ENCODE results near the gene EFHD1.
"Not testable (repeated sequence)": the region's sequence is repeated elsewhere in the genome, so short reads cannot be mapped to it uniquely, and the experiment has no call there.

EFHD1 gene

DNA sequence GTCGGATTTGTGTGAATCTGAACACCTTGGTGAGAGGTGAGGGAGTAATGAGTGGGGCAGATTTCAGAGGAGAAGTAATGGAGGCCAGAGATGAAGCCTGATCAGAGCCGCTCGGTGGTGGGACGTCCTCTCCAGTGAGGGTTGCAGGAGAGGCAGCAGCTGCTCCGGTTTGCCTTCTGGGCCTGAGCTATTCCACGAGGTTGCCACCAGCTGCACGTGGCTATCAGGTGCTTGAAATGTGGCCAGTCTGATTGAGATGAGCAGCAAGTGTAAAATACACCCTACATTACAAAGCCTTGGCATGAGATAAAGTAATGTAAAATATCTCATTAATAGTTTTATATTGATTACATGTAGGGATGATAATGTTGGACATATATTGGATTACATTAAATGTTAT lies 10.8 kb upstream of the EFHD1 start:
- DNase-seq: no peak

GRCh38 chr2:232623768-232624765 lies 9.3 kb upstream of the EFHD1 start:
- no peak for DNase-seq

DNA sequence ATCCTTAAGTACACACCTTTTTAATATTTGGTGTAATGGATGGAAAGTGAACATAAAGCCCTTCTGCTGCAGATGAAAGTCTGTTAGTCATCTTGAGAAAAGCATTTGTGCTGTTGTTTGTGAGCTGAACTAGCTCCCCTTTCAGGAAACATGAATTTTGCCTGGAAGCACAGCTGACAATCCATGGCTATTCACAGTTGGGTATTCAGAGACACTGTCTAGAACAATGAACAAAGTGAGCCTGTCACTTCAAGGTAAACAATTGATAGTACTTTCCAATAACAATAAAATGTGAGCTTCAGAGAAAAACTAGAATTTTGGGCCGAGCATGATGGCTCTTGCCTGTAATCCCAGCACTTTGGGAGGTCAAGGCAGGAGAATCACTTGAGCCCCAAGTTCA lies 6.8 kb upstream of the EFHD1 start:
- no peak for DNase-seq

DNA sequence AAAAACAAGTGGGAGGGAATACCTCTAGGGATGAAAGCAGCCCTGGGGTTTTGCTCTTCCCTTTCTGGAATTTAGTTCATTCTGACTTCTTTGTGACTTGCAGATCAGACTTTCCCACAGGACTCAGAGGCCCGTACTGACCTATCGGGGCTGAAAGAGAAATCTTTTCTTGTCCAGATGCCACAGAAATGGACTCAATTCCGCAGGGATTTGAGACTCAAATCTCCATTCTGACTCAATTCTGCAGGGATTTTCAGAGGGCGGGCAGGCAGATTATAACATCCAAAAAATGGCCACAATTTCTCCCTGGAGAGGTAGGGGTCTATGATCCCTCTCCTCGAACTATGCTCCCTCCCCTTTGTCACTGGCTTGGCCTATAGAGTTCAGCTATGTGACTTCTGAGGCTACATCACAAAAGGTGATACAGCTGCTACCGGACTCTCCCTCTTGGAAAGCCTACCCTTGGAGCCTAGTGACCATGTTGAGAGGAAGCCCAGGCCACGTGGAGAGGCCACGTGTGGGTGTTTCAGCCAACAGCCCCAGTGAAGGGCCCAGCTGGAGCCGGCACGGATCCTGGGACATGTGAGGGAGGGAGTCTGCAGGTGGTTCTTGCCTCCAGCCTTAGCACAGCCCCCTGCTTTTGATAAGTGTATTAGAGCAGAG lies 4.8 kb upstream of the EFHD1 start:
- no peak for DNase-seq

DNA sequence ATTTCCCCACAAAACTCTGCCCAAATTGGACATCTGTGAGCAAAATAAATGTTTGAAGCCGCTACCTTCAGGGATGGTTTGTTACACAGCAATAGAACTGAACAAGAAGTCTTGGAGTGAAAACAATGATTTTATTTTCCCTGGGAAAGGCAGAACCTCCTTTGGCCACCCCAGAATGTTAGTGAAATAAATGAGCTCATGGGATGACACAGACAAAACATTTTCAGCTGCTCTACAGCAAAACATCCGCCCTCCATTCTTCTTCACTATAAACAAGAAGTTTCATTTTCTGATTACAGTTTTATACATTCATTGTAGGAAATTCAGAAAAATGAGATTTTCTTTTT lies 4.3 kb upstream of the EFHD1 start:
- no peak for DNase-seq

GRCh38 chr2:232632229-232632903 lies 1.0 kb upstream of the EFHD1 start:
- no peak for DNase-seq

DNA sequence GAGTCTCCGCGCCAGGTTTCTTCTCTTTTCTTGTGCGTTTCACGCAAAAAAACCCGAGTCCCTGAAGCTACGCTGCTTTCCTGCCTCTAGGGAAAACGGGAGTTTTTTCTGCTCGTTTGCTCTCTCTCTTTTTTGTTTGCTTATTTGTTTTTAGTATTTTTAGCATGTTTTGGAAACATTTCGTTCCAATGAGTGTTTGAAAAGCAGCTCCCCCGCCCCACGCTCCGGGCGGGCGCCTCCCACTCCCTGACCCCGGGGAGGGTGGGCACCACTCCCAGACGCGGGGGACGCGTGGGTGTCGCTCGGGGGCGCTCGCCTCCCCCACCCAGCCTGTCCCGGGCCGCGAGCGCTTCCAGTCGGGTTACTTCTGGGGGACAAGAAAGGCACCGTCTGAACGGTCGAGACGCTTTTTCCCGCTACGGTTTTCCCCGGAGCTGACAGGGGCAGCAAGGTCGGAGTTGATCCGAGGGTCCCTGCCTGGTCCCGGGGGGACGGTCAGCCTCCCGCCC lies 446 bp upstream of the EFHD1 start:
- DNase-seq: no peak

DNA sequence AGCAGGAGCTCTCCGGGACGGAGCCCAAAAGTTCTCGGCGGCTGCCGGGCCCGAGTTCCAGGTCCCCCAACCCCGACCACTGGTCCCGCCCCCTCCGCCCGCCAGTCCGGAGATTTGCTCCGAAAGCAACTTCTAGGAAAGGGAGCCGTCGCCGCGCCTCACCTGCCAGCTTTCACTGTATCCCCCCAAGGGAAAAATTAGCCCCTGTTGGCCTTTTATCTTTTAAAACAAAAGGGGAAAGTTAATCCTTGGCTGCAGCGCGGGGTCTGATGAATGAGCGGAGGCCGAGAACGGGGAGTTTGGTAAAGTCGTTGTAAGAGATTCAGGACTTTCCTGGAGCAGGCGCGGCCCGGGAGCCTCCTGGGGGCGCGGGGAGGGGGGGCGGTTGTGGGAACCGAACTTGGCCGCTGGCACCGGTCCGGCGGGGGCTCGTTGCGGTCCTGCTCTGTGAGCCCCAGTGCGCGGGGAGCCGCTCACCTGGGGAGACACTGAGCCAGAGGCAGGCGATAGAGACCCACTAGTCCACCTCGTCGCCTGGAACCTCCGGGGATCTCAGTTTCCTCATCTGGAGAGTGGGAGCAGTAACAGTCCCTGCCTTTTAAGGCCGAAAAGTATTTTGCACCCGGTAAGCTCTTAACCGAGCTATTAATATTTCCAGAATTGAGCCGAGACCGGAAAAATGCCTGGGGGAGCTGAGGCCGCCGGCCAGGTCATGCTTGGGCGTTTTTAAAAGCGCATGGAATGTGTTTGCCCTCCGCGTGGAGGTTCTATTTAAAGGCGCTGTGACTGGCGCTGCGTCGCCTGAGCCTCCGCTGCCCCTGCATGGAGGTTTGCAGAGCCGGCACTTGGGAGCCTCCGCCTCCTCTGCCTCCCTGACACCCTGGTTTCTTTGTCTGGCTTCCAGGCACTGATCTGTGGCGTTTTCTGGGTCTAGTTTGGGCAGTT lies 1.1 kb downstream of the EFHD1 start:
- no peak for DNase-seq

- DNase-seq: not testable (repeated sequence)
Observed at GRCh38 chr2:232635376-232635775, 2.0 kb downstream of the EFHD1 start.

GRCh38 chr2:232635820-232636219 lies 2.4 kb downstream of the EFHD1 start:
- DNase-seq: no peak

DNA sequence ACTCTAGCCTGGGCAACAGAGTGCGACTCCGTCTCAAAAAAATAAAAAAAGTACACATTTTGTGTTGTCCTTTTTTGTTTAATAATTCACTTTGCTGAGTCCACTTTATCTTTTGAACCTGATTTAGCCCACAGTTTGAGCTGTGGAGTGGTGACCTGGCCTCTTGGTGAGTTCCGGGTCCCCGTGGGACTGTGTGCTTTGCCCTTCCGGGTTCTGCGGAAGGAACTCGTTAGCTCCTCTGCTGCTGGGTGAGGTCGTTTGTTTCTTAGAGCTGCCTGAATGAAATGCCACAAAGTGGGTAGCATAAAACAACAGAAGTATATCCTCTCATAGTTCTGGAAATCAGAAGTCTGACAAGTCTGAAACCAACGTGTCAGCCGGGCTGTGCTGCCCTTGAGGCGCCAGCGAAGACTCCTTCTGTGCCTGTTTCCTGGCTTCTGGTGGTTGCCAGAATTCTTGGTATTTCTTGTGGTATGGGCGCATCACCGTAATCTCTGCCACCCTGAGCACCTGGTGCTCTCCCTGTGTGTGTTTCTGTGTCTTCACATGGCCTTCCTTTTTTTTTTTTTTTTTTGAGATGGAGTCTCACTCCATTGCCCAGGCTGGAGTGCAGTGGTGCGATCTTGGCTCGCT lies 3.5 kb downstream of the EFHD1 start:
- DNase-seq: no peak

GRCh38 chr2:232637866-232638583 lies 4.6 kb downstream of the EFHD1 start:
- DNase-seq: no peak

GRCh38 chr2:232641153-232641848 lies 7.9 kb downstream of the EFHD1 start:
- no peak for DNase-seq

- no peak for DNase-seq
Observed at GRCh38 chr2:232643147-232643425, 9.7 kb downstream of the EFHD1 start.

GRCh38 chr2:232643813-232644347 lies 10.5 kb downstream of the EFHD1 start:
- DNase-seq: no peak

DNA sequence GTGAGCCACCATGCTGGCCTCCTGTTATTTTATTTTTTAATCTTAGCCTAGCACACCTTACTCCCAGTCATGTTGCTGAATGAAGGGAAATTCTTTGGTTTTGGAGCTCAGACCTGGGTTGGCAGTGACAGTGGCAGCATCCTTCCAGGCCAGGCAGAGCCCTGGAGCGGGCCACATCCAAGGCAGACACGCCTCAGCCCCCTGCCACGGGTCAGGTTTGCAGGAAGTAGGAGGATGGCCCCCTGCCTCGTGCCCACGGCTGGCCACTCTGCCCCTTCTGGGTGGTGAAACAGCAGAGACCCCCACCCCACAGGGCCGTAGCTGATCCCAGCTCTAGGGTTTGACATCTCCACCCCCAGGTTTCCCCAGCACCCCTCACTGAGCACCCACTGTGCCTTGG lies 11.7 kb downstream of the EFHD1 start:
- DNase-seq: no peak

- no peak for DNase-seq
Observed at GRCh38 chr2:232646726-232647125, 13.3 kb downstream of the EFHD1 start.

DNA sequence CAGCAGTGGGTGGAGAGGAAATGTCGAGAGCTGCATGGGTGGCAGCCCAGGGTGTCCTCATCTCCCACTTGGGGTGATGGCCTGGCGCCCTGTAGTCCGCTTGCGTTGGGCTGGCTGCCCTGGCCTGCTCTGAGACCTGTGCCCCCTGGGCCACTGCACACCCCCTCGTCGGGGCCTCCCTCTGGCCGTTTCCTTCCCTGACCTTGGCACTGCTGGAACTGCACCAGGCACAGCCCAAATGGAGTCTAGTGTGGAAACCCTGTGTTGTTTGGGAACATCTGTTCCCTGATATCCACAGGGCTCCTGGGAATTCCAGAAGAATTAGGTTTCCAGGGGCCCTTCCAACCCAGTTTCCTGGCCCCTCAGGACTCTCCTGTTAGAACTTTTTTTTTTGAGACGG lies 13.9 kb downstream of the EFHD1 start:
- DNase-seq: no peak

DNA sequence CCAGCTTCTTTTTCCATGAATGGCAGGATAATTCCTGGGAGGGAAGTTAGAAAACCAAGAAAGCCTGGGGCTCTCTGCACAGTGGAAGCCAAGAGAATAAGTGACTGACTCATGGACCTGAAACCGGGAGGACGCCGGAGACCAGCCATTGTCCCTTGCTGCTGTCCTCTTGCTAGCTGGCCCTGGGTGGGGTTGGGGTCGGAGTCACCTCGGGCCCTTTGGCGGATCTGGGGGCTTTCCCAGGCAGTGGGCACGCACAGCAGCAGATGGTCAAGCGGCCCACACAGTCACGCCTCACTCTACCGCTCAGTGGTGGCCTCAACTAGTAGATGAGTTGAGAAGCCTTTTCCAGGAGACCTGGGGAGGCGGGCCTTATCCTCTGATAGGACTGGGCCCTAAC lies 15.6 kb downstream of the EFHD1 start:
- DNase-seq: no peak

GRCh38 chr2:232652505-232652851 lies 19.1 kb downstream of the EFHD1 start:
- DNase-seq: no peak

GRCh38 chr2:232653441-232653840 lies 20.0 kb downstream of the EFHD1 start:
- DNase-seq: no peak

All from retina (tissue), 1 donor.